Thyroid gland (tissue), 4 donors: ENCODE results near the gene TAF1L.

Experiments used
- CTCF ChIP-seq, 6 experiments: fragments of 200-600 bp in 3 of 6; fragments of 450-650 bp in 3 of 6; sonication (generic) in 3 of 6; IDR thresholded peaks; one replicate each; pipeline ENCODE4 v1.5.1; 2016 to 2019; ENCODE audit warnings: antibody characterized with exemption in 6 of 6, mild to moderate bottlenecking in 2 of 6, inconsistent platforms in 1 of 6, moderate library complexity in 1 of 6
- POLR2A ChIP-seq, 2 donors: fragments of 450-650 bp; IDR thresholded peaks; one replicate each; pipeline ENCODE4 v1.6.1; 2017; ENCODE audit warnings: antibody characterized with exemption in 2 of 2, mild to moderate bottlenecking in 2 of 2, moderate library complexity in 1 of 2

DNA sequence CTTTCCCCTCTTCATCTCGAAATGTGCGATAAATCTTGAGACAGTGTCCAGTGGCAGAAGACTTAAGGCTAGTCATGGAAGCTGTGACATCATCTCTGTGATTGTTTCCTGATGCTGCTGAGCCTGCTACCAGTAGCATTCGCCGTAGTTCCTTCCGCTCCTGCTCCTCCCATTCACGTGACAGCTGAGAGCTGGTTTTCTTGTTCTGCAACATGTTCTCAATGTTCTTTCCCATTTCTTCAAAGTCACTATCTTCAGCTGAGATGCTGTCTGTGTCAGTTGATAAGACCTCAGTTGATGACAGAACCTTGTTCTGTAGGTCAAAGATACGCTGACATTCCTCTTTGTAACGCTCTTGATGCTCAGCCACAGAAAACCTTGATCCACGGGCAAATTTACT lies 3.5 kb downstream of the TAF1L start:
- TF ChIP-seq CTCF (IDR thresholded peaks at IDR 0.05) (no peak), POLR2A (IDR thresholded peaks at IDR 0.05) (no peak)
